H9 (cell line): Measurements from ENCODE around the gene FHOD3. TPM values are rescaled to one million over a fixed set of nuclear protein-coding genes. Genes with fewer than 3 reads are reported as not detected.

Experiments used
- DNase-seq: peaks from one replicate; pipeline ENCODE4 v3.0.0-alpha.2; 2017
- H2AFZ ChIP-seq: one replicate; pipeline ENCODE4 v1.6.1; 2013; ENCODE audit warnings: mild to moderate bottlenecking, low read length, control low read depth, moderate library complexity
- H2AK5ac ChIP-seq: 2 replicates; pipeline ENCODE4 v1.6.1; 2013; ENCODE audit warnings: low read length, control low read depth, mixed read lengths; ENCODE audit not compliant: insufficient read length
- H2BK120ac ChIP-seq: one replicate; pipeline ENCODE4 v1.6.1; 2013; ENCODE audit warnings: low read depth, mild to moderate bottlenecking, low read length, control low read depth, inconsistent platforms; ENCODE audit not compliant: poor library complexity, severe bottlenecking
- H2BK12ac ChIP-seq: 2 replicates; pipeline ENCODE4 v1.6.1; 2013; ENCODE audit warnings: low read length, control low read depth, mixed read lengths, low read depth; ENCODE audit not compliant: insufficient read length
- H2BK15ac ChIP-seq: 2 replicates; pipeline ENCODE4 v1.6.1; 2013; ENCODE audit warnings: low read depth, low read length, control low read depth
- H2BK20ac ChIP-seq: one replicate; pipeline ENCODE4 v1.6.1; 2013; ENCODE audit warnings: low read depth, mild to moderate bottlenecking, low read length, control low read depth, inconsistent platforms; ENCODE audit not compliant: poor library complexity, severe bottlenecking
- H2BK5ac ChIP-seq: 2 replicates; pipeline ENCODE4 v1.6.1; 2013; ENCODE audit warnings: low read length, control low read depth, mixed read lengths; ENCODE audit not compliant: insufficient read length
- H3K14ac ChIP-seq: 2 replicates; pipeline ENCODE4 v1.6.1; 2013; ENCODE audit warnings: low read length, control low read depth; ENCODE audit not compliant: insufficient read depth
- H3K18ac ChIP-seq: 2 replicates; pipeline ENCODE4 v1.6.1; 2013; ENCODE audit warnings: low read depth, mild to moderate bottlenecking, mixed read lengths, low read length, control low read depth; ENCODE audit not compliant: insufficient read length
- H3K23ac ChIP-seq: 2 replicates; pipeline ENCODE4 v1.6.1; 2013; ENCODE audit warnings: low read length, control low read depth, mixed read lengths, low read depth; ENCODE audit not compliant: insufficient read length
- H3K23me2 ChIP-seq: 2 replicates; pipeline ENCODE4 v1.6.1; 2013; ENCODE audit warnings: low read depth, mild to moderate bottlenecking, mixed read lengths, low read length, control low read depth; ENCODE audit not compliant: insufficient read length, poor library complexity, severe bottlenecking
- H3K27ac ChIP-seq: 2 replicates; pipeline ENCODE4 v1.5.1; 2013; ENCODE audit warnings: low read length, control low read depth, mixed read lengths, low read depth; ENCODE audit not compliant: insufficient read length
- H3K27me3 ChIP-seq: 2 replicates; pipeline ENCODE4 v1.6.1; 2013; ENCODE audit warnings: low read length, control low read depth, inconsistent platforms; ENCODE audit not compliant: insufficient read depth
- H3K4ac ChIP-seq: 2 replicates; pipeline ENCODE4 v1.6.1; 2013; ENCODE audit warnings: low read depth, mild to moderate bottlenecking, control low read depth, inconsistent platforms, low read length, moderate library complexity
- H3K4me1 ChIP-seq: 2 replicates; pipeline ENCODE4 v1.6.1; 2013; ENCODE audit warnings: low read length, control low read depth, inconsistent platforms; ENCODE audit not compliant: insufficient read depth
- H3K4me2 ChIP-seq: 2 replicates; pipeline ENCODE4 v1.6.1; 2013; ENCODE audit warnings: low read length, control low read depth, mixed read lengths; ENCODE audit not compliant: insufficient read length, insufficient read depth
- H3K56ac ChIP-seq: 2 replicates; pipeline ENCODE4 v1.6.1; 2013; ENCODE audit warnings: low read depth, mild to moderate bottlenecking, mixed read lengths, low read length, control low read depth; ENCODE audit not compliant: insufficient read length
- H3K79me1 ChIP-seq: 2 replicates; pipeline ENCODE4 v1.6.1; 2013; ENCODE audit warnings: low read depth, mild to moderate bottlenecking, moderate library complexity, low read length, control low read depth, inconsistent platforms; ENCODE audit not compliant: insufficient read depth, poor library complexity, severe bottlenecking
- H3K79me2 ChIP-seq: 2 replicates; pipeline ENCODE4 v1.6.1; 2013; ENCODE audit warnings: low read length, control low read depth, inconsistent platforms; ENCODE audit not compliant: insufficient read depth
- H3K9ac ChIP-seq: 2 replicates; pipeline ENCODE4 v1.6.1; 2013; ENCODE audit warnings: low read length, control low read depth, mixed read lengths; ENCODE audit not compliant: insufficient read length; ENCODE audit errors: extremely low read depth
- H3K9me3 ChIP-seq: one replicate; pipeline ENCODE4 v1.6.1; 2013; ENCODE audit warnings: low read depth, low read length, inconsistent platforms; ENCODE audit not compliant: control insufficient read depth
- H3T11ph ChIP-seq: one replicate; pipeline ENCODE4 v1.6.1; 2013; ENCODE audit warnings: mild to moderate bottlenecking, low read length, control low read depth, inconsistent platforms
- H4K20me1 ChIP-seq: one replicate; pipeline ENCODE4 v1.6.1; 2013; ENCODE audit not compliant: control insufficient read depth, insufficient read length, insufficient read depth
- H4K5ac ChIP-seq: 2 replicates; pipeline ENCODE4 v1.6.1; 2013; ENCODE audit warnings: low read depth, mild to moderate bottlenecking, mixed read lengths, low read length, control low read depth; ENCODE audit not compliant: insufficient read length
- H4K8ac ChIP-seq: replicated peaks from 2 replicates; pipeline ENCODE4 v1.6.1; 2013; ENCODE audit warnings: low read length, control low read depth, mixed read lengths, low read depth; ENCODE audit not compliant: insufficient read length
- H4K91ac ChIP-seq: 2 replicates; pipeline ENCODE4 v1.6.1; 2013; ENCODE audit warnings: low read depth, mild to moderate bottlenecking, moderate library complexity, mixed read lengths, low read length, control low read depth; ENCODE audit not compliant: insufficient read length
- H3K27ac Mint-ChIP-seq, 3 experiments: 2 replicates in 2 of 3; 3 replicates in 1 of 3; pipeline ENCODE4 v1.8.0; 2020 to 2021; ENCODE audit warnings: mixed read lengths in 3 of 3, mild to moderate bottlenecking in 1 of 3, moderate library complexity in 1 of 3
- H3K27me3 Mint-ChIP-seq: 2 replicates; pipeline ENCODE4 v1.8.0; 2021; ENCODE audit warnings: low read depth, mild to moderate bottlenecking, moderate library complexity, mixed read lengths
- H3K36me3 Mint-ChIP-seq, 3 experiments: 2 replicates in 2 of 3; 3 replicates in 1 of 3; pipeline ENCODE4 v1.8.0; 2020 to 2021; ENCODE audit warnings: low read depth in 3 of 3, mixed read lengths in 3 of 3; ENCODE audit not compliant: insufficient read depth in 1 of 3
- H3K4me1 Mint-ChIP-seq, 2 experiments: 2 replicates each; pipeline ENCODE4 v1.8.0; 2020; ENCODE audit warnings: mixed read lengths in 2 of 2
- H3K4me3 Mint-ChIP-seq, 2 experiments: 2 replicates in 1 of 2; 3 replicates in 1 of 2; pipeline ENCODE4 v1.8.0; 2020 to 2021; ENCODE audit warnings: mild to moderate bottlenecking in 2 of 2, mixed read lengths in 2 of 2, moderate library complexity in 1 of 2
- H3K9me3 Mint-ChIP-seq, 2 experiments: 2 replicates in 1 of 2; 3 replicates in 1 of 2; pipeline ENCODE4 v1.8.0; 2020; ENCODE audit warnings: mild to moderate bottlenecking in 2 of 2, mixed read lengths in 2 of 2, moderate library complexity in 1 of 2
- CTCF ChIP-seq: fragments of 200-600 bp; sonication (generic); conservative IDR thresholded peaks from 3 replicates; pipeline ENCODE4 v1.8.0; 2021; ENCODE audit warnings: antibody characterized with exemption, mild to moderate bottlenecking
- WGBS: extraction: QIAGEN DNeasy Blood & Tissue Kit; methylation state at CpG from one replicate; pipeline ENCODE4 v1.1.7; 2013; ENCODE audit warnings: missing lambda C conversion rate, low lambda C conversion rate, mixed read lengths; ENCODE audit not compliant: insufficient read length; ENCODE audit errors: extremely low coverage; 5-methylcytosine and 5-hydroxymethylcytosine counted together
- total RNA-seq: library from RNA; stranded (reverse); gene quantifications from 2 replicates; pipeline ENCODE4 v1.2.1, GENCODE V29; 2021

FHOD3 gene
- total RNA-seq, 1 experiment from 2014 or later: 8.0 TPM

- Mint-ChIP-seq H3K27me3 (peaks cover 5% of the 10 kb centered on the region; the same call in 1 of the 2 replicates), H3K4me3 (no peak overlapping the region), H3K9me3 (no peaks in the 10 kb centered on the region; a peak in 1 of 5 replicates), H3K27ac (no peak overlapping the region; a peak in 1 of 7 replicates), H3K36me3 (peaks cover 0 to 6% (median 0%) of the 10 kb centered on the region in 3 experiments; a peak in 2 of 7 replicates), H3K4me1 (peaks cover 3 to 5% of the 10 kb centered on the region in 2 experiments)
- Histone ChIP-seq H2BK120ac (no peak overlapping the region), H3K27me3 (no peaks in the 10 kb centered on the region), H3K23me2 (no peaks in the 10 kb centered on the region), H3K27ac (no peak overlapping the region), H2BK5ac (no peak overlapping the region), H4K20me1 (no peaks in the 10 kb centered on the region), H4K91ac (no peak overlapping the region), H3K56ac (no peak overlapping the region), H2AK5ac (no peak overlapping the region), H3K79me2 (no peaks in the 10 kb centered on the region), H2BK15ac (no peak overlapping the region), H4K5ac (no peak overlapping the region), H3K79me1 (no peaks in the 10 kb centered on the region), H3T11ph (no peak overlapping the region), H3K4me1 (no peaks in the 10 kb centered on the region), H2BK20ac (no peak overlapping the region), H3K4ac (no peak overlapping the region), H3K23ac (no peak overlapping the region), H3K9ac (no peak overlapping the region), H3K18ac (no peak overlapping the region), H2AFZ (no peak overlapping the region), H3K14ac (no peak overlapping the region; the same call in 1 of the 2 replicates), H3K9me3 (no peaks in the 10 kb centered on the region), H4K8ac (no peak overlapping the region), H3K4me2 (no peak overlapping the region), H2BK12ac (no peak overlapping the region)
- no CpG with 5 or more reads among the region's 6 CpGs for WGBS
- TF ChIP-seq CTCF: no peak
- DNase-seq: no peak
Observed at GRCh38 chr18:36650906-36651305, 353.4 kb downstream of the FHOD3 start.
